Loucy (cell line): Measurements from ENCODE around the gene PDIA6.

Experiments used
- EZH2phosphoT487 ChIP-seq: fragments of 200-600 bp; IDR thresholded peaks from 2 replicates; pipeline ENCODE4 v1.6.1; 2018; ENCODE audit warnings: antibody characterized with exemption, mild to moderate bottlenecking, moderate library complexity, borderline replicate concordance
- TF ChIP-seq, protein P1 (sequence below): fragments of 200-600 bp; sonication (generic); conservative IDR thresholded peaks from 2 replicates; pipeline ENCODE4 v1.5.1; 2014; ENCODE audit warnings: mild to moderate bottlenecking, antibody characterized with exemption, low read length

GRCh38 chr2:10763461-10763800, 49.2 kb downstream of the PDIA6 start:
- TF ChIP-seq, protein P1, sequence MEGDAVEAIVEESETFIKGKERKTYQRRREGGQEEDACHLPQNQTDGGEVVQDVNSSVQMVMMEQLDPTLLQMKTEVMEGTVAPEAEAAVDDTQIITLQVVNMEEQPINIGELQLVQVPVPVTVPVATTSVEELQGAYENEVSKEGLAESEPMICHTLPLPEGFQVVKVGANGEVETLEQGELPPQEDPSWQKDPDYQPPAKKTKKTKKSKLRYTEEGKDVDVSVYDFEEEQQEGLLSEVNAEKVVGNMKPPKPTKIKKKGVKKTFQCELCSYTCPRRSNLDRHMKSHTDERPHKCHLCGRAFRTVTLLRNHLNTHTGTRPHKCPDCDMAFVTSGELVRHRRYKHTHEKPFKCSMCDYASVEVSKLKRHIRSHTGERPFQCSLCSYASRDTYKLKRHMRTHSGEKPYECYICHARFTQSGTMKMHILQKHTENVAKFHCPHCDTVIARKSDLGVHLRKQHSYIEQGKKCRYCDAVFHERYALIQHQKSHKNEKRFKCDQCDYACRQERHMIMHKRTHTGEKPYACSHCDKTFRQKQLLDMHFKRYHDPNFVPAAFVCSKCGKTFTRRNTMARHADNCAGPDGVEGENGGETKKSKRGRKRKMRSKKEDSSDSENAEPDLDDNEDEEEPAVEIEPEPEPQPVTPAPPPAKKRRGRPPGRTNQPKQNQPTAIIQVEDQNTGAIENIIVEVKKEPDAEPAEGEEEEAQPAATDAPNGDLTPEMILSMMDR: no peak
- no peak for TF ChIP-seq EZH2phosphoT487
